ENCODE results near the gene TSPAN5. TPM values are rescaled to one million over a fixed set of nuclear protein-coding genes. Genes with fewer than 3 reads are reported as not detected.
A peak's percentile ranks its signal among the peaks of the same experiment; 100 is the strongest.

The TSPAN5 gene
- total RNA-seq, 3 donors from 2014 or later, result 1.9 to 17.7 (median 12.8) TPM

DNA sequence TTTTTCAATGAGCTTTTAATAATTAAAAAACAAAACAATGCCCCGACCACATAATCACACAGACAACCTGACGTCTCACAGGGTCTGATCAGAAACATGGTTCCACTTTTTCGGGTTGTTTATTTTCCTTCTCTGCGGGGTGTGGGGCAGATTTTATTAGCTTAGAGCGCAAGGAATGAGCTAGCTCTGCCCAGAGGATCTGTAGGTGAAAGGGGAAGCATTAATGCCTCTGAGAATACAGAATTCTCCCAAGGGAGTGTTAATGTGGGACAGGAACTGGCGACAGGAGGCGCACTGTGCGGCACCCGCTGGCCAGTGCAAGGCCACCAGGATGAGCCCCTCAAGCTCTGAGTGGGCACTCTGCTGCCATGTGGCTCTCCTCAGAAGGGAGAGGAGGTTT lies 181.5 kb downstream of the TSPAN5 start:
- intact Hi-C loops (cut with DNase I; ENCODE audit: low total_unique reads), result loop anchor here (5.0 kb wide), 1 partner anchor 445 kb away; no protein-coding TSS in a partner anchor
- H3K9me3 ChIP-seq, result no peaks in the 10 kb centered on the region
- no peaks in the 10 kb centered on the region for H3K4me1 ChIP-seq
- H3K4me3 ChIP-seq, result no peak overlapping the region
- H3K27me3 ChIP-seq, result no peaks in the 10 kb centered on the region
- no peak for TF ChIP-seq POLR2A (IDR thresholded peaks at IDR 0.05)
- TF ChIP-seq POLR2AphosphoS5 (IDR thresholded peaks at IDR 0.05), result no peak
- TF ChIP-seq, protein P1, sequence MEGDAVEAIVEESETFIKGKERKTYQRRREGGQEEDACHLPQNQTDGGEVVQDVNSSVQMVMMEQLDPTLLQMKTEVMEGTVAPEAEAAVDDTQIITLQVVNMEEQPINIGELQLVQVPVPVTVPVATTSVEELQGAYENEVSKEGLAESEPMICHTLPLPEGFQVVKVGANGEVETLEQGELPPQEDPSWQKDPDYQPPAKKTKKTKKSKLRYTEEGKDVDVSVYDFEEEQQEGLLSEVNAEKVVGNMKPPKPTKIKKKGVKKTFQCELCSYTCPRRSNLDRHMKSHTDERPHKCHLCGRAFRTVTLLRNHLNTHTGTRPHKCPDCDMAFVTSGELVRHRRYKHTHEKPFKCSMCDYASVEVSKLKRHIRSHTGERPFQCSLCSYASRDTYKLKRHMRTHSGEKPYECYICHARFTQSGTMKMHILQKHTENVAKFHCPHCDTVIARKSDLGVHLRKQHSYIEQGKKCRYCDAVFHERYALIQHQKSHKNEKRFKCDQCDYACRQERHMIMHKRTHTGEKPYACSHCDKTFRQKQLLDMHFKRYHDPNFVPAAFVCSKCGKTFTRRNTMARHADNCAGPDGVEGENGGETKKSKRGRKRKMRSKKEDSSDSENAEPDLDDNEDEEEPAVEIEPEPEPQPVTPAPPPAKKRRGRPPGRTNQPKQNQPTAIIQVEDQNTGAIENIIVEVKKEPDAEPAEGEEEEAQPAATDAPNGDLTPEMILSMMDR (IDR thresholded peaks at IDR 0.05), result no peak
- H3K36me3 ChIP-seq, result no peaks in the 10 kb centered on the region
- peak overlapping the region in 1 of 2 donors; percentile 4 for H3K27ac ChIP-seq
- no peak for DNase-seq (ENCODE audit: low spot score in 2 of 2)

DNA sequence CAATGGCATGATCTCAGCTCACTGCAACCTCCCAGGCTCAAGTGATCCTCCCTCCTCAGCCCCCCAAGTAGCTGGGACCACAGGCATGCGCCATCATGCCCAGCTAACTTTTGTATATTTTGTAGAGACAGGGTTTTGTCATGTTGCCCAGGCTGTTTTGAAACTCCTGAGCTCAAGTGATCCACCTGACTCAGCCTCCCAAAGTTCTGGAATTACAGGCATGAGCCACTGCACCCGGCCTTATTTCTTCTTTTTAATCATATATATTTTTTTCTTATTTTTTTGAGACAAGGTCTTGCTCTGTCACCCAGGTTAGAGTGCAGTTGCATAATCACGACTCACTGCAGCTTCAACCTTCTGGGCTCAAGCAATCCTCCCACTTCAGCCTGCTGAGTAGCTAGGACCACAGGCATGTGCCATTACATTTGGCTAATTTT lies 184.0 kb downstream of the TSPAN5 start:
- Histone ChIP-seq H3K36me3 (no peaks in the 10 kb centered on the region), H3K4me3 (no peak overlapping the region), H3K27me3 (no peaks in the 10 kb centered on the region), H3K27ac (no peak overlapping the region), H3K4me1 (no peaks in the 10 kb centered on the region), H3K9me3 (no peaks in the 10 kb centered on the region)
- TF ChIP-seq POLR2A (IDR thresholded peaks at IDR 0.05), result no peak
- TF ChIP-seq, protein P1 (IDR thresholded peaks at IDR 0.05), result no peak
- no peak for TF ChIP-seq POLR2AphosphoS5 (IDR thresholded peaks at IDR 0.05)
- intact Hi-C loops (cut with DNase I; ENCODE audit: low total_unique reads), result no loop called here
- no peak for DNase-seq (ENCODE audit: low spot score in 2 of 2)

DNA sequence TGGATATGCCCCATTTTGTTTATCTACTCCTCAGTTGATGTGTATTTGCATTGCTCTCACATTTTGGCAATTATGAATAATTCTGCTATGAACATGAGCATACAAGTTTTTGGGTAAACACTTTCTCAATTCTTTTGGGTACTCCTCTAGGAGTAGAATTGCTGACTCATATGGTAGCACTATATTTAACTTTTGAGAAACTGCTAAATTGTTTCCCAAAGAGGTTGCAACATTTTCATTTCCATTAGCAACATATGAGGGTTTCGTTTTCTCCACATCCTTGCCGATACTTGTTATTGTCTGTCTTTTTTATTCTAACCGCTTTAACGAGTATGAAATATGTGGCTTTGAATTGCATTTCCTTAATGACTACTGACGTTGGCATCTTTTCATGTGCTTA lies 185.4 kb downstream of the TSPAN5 start:
- H3K4me3 ChIP-seq, result no peak overlapping the region
- no peaks in the 10 kb centered on the region for H3K4me1 ChIP-seq

DNA sequence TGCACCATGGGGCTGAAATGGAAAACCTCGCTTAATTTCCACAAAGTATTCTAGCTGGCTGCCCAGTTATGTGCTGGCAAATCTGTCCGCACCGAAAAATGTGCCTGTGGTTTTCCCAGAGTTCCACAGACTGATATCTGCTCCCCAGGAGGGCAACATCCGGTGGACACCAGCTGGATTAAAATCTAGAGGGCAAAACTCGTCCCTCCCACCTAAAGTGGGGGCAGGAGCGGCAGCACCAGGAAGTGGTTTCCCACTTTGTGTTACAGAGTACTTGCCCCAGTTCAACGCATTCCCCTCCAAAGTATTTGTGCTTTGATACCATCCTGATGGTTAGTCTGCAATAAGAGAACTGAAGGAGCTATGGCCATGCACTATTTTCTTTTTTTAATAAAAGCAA lies 187.6 kb downstream of the TSPAN5 start:
- TF ChIP-seq POLR2AphosphoS5 (IDR thresholded peaks at IDR 0.05), result no peak
- TF ChIP-seq, protein P1 (IDR thresholded peaks at IDR 0.05), result no peak
- no peak for TF ChIP-seq POLR2A (IDR thresholded peaks at IDR 0.05)
- no peak overlapping the region for H3K27ac ChIP-seq
- intact Hi-C loops (cut with DNase I; ENCODE audit: low total_unique reads), result no loop called here
- H3K9me3 ChIP-seq, result no peaks in the 10 kb centered on the region
- no peak for DNase-seq (ENCODE audit: low spot score in 2 of 2)
- H3K4me3 ChIP-seq, result no peak overlapping the region
- H3K36me3 ChIP-seq, result no peaks in the 10 kb centered on the region
- H3K4me1 ChIP-seq, result no peaks in the 10 kb centered on the region
- H3K27me3 ChIP-seq, result no peaks in the 10 kb centered on the region

More for the DNA sequence above, 185.4 kb downstream of the TSPAN5 start:
- Histone ChIP-seq H3K36me3 (no peaks in the 10 kb centered on the region), H3K27ac (no peak overlapping the region), H3K27me3 (no peaks in the 10 kb centered on the region), H3K9me3 (no peaks in the 10 kb centered on the region)
- TF ChIP-seq POLR2A (IDR thresholded peaks at IDR 0.05) (no peak), POLR2AphosphoS5 (IDR thresholded peaks at IDR 0.05) (no peak)
- TF ChIP-seq, protein P1 (IDR thresholded peaks at IDR 0.05), result no peak
- no peak for DNase-seq (ENCODE audit: low spot score in 2 of 2)
- intact Hi-C loops (cut with DNase I; ENCODE audit: low total_unique reads), result no loop called here

DNA sequence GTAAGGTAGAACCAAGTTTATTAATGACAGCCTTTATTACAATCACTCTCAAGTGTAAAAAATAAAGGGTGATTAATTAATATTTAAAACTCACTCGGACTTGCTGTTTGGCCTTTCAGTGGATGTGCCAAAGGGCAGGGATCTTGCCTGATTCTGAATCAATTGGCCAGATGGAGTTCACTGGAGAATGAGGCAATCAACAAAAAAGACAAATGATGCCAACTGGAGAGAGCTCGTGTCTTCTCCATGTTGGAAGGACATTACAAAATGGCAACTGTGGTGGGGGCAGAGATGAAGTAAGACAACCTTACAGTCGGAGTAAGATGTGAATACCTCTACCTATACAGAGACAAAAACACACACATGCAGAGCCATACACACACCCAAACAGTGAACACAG lies 188.0 kb downstream of the TSPAN5 start:
- intact Hi-C loops (cut with DNase I; ENCODE audit: low total_unique reads), result no loop called here
- Histone ChIP-seq H3K27ac (no peak overlapping the region), H3K27me3 (no peaks in the 10 kb centered on the region), H3K4me3 (no peak overlapping the region), H3K9me3 (no peaks in the 10 kb centered on the region), H3K36me3 (no peaks in the 10 kb centered on the region), H3K4me1 (no peaks in the 10 kb centered on the region)
- no peak for DNase-seq (ENCODE audit: low spot score in 2 of 2)
- no peak for TF ChIP-seq POLR2A (IDR thresholded peaks at IDR 0.05)
- TF ChIP-seq, protein P1 (IDR thresholded peaks at IDR 0.05), result no peak
- TF ChIP-seq POLR2AphosphoS5 (IDR thresholded peaks at IDR 0.05), result no peak

Data from breast epithelium (tissue), 4 donors.